VCaP (cell line): ENCODE data around the gene PAQR3.

Experiments
- H3K27ac ChIP-seq: fragments of 450-650 bp; 2 replicates; pipeline ENCODE4 v1.5.1; 2017
- CTCF ChIP-seq: fragments of 450-650 bp; conservative IDR thresholded peaks from 2 replicates; pipeline ENCODE4 v1.5.1; 2017; ENCODE audit warnings: mild to moderate bottlenecking, moderate library complexity

The PAQR3 gene

GRCh38 chr4:78902298-78902697 lies 36.9 kb downstream of the PAQR3 start:
- no peak overlapping the region for H3K27ac ChIP-seq
- TF ChIP-seq CTCF = no peak

GRCh38 chr4:78901882-78902281 lies 37.4 kb downstream of the PAQR3 start:
- TF ChIP-seq CTCF = no peak
- H3K27ac ChIP-seq = no peak overlapping the region

- TF ChIP-seq CTCF = no peak
- H3K27ac ChIP-seq = no peak overlapping the region
Measured at GRCh38 chr4:78899302-78899701, 39.9 kb downstream of the PAQR3 start.

GRCh38 chr4:78889955-78890354 lies 49.3 kb downstream of the PAQR3 start:
- TF ChIP-seq CTCF = no peak
- H3K27ac ChIP-seq = peak overlapping the region; percentile 3; the same call in 1 of the 2 replicates

GRCh38 chr4:78885598-78885997 lies 53.6 kb downstream of the PAQR3 start:
- H3K27ac ChIP-seq = no peak overlapping the region
- no peak for TF ChIP-seq CTCF

- H3K27ac ChIP-seq = no peak overlapping the region
- TF ChIP-seq CTCF = no peak
Measured at GRCh38 chr4:78880874-78881492, 58.3 kb downstream of the PAQR3 start.

- no peak overlapping the region for H3K27ac ChIP-seq
- TF ChIP-seq CTCF = no peak
Measured at GRCh38 chr4:78878031-78878430, 61.2 kb downstream of the PAQR3 start.
